H9 (cell line): ENCODE results near the gene ZBTB44. TPM values are rescaled to one million over a fixed set of nuclear protein-coding genes. Genes with fewer than 3 reads are reported as not detected.

Source experiments
- DNase-seq: peaks from one replicate; pipeline ENCODE4 v3.0.0-alpha.2; 2017
- H2AFZ ChIP-seq: one replicate; pipeline ENCODE4 v1.6.1; 2013; ENCODE audit warnings: mild to moderate bottlenecking, low read length, control low read depth, moderate library complexity
- H2AK5ac ChIP-seq: 2 replicates; pipeline ENCODE4 v1.6.1; 2013; ENCODE audit warnings: low read length, control low read depth, mixed read lengths; ENCODE audit not compliant: insufficient read length
- H2BK120ac ChIP-seq: one replicate; pipeline ENCODE4 v1.6.1; 2013; ENCODE audit warnings: low read depth, mild to moderate bottlenecking, low read length, control low read depth, inconsistent platforms; ENCODE audit not compliant: poor library complexity, severe bottlenecking
- H2BK12ac ChIP-seq: 2 replicates; pipeline ENCODE4 v1.6.1; 2013; ENCODE audit warnings: low read length, control low read depth, mixed read lengths, low read depth; ENCODE audit not compliant: insufficient read length
- H2BK15ac ChIP-seq: 2 replicates; pipeline ENCODE4 v1.6.1; 2013; ENCODE audit warnings: low read depth, low read length, control low read depth
- H2BK20ac ChIP-seq: one replicate; pipeline ENCODE4 v1.6.1; 2013; ENCODE audit warnings: low read depth, mild to moderate bottlenecking, low read length, control low read depth, inconsistent platforms; ENCODE audit not compliant: poor library complexity, severe bottlenecking
- H2BK5ac ChIP-seq: 2 replicates; pipeline ENCODE4 v1.6.1; 2013; ENCODE audit warnings: low read length, control low read depth, mixed read lengths; ENCODE audit not compliant: insufficient read length
- H3K14ac ChIP-seq: 2 replicates; pipeline ENCODE4 v1.6.1; 2013; ENCODE audit warnings: low read length, control low read depth; ENCODE audit not compliant: insufficient read depth
- H3K18ac ChIP-seq: 2 replicates; pipeline ENCODE4 v1.6.1; 2013; ENCODE audit warnings: low read depth, mild to moderate bottlenecking, mixed read lengths, low read length, control low read depth; ENCODE audit not compliant: insufficient read length
- H3K23ac ChIP-seq: 2 replicates; pipeline ENCODE4 v1.6.1; 2013; ENCODE audit warnings: low read length, control low read depth, mixed read lengths, low read depth; ENCODE audit not compliant: insufficient read length
- H3K23me2 ChIP-seq: 2 replicates; pipeline ENCODE4 v1.6.1; 2013; ENCODE audit warnings: low read depth, mild to moderate bottlenecking, mixed read lengths, low read length, control low read depth; ENCODE audit not compliant: insufficient read length, poor library complexity, severe bottlenecking
- H3K27ac ChIP-seq: 2 replicates; pipeline ENCODE4 v1.5.1; 2013; ENCODE audit warnings: low read length, control low read depth, mixed read lengths, low read depth; ENCODE audit not compliant: insufficient read length
- H3K27me3 ChIP-seq: 2 replicates; pipeline ENCODE4 v1.6.1; 2013; ENCODE audit warnings: low read length, control low read depth, inconsistent platforms; ENCODE audit not compliant: insufficient read depth
- H3K4ac ChIP-seq: 2 replicates; pipeline ENCODE4 v1.6.1; 2013; ENCODE audit warnings: low read depth, mild to moderate bottlenecking, control low read depth, inconsistent platforms, low read length, moderate library complexity
- H3K4me1 ChIP-seq: 2 replicates; pipeline ENCODE4 v1.6.1; 2013; ENCODE audit warnings: low read length, control low read depth, inconsistent platforms; ENCODE audit not compliant: insufficient read depth
- H3K4me2 ChIP-seq: 2 replicates; pipeline ENCODE4 v1.6.1; 2013; ENCODE audit warnings: low read length, control low read depth, mixed read lengths; ENCODE audit not compliant: insufficient read length, insufficient read depth
- H3K56ac ChIP-seq: 2 replicates; pipeline ENCODE4 v1.6.1; 2013; ENCODE audit warnings: low read depth, mild to moderate bottlenecking, mixed read lengths, low read length, control low read depth; ENCODE audit not compliant: insufficient read length
- H3K79me1 ChIP-seq: 2 replicates; pipeline ENCODE4 v1.6.1; 2013; ENCODE audit warnings: low read depth, mild to moderate bottlenecking, moderate library complexity, low read length, control low read depth, inconsistent platforms; ENCODE audit not compliant: insufficient read depth, poor library complexity, severe bottlenecking
- H3K79me2 ChIP-seq: 2 replicates; pipeline ENCODE4 v1.6.1; 2013; ENCODE audit warnings: low read length, control low read depth, inconsistent platforms; ENCODE audit not compliant: insufficient read depth
- H3K9ac ChIP-seq: 2 replicates; pipeline ENCODE4 v1.6.1; 2013; ENCODE audit warnings: low read length, control low read depth, mixed read lengths; ENCODE audit not compliant: insufficient read length; ENCODE audit errors: extremely low read depth
- H3K9me3 ChIP-seq: one replicate; pipeline ENCODE4 v1.6.1; 2013; ENCODE audit warnings: low read depth, low read length, inconsistent platforms; ENCODE audit not compliant: control insufficient read depth
- H3T11ph ChIP-seq: one replicate; pipeline ENCODE4 v1.6.1; 2013; ENCODE audit warnings: mild to moderate bottlenecking, low read length, control low read depth, inconsistent platforms
- H4K20me1 ChIP-seq: one replicate; pipeline ENCODE4 v1.6.1; 2013; ENCODE audit not compliant: control insufficient read depth, insufficient read length, insufficient read depth
- H4K5ac ChIP-seq: 2 replicates; pipeline ENCODE4 v1.6.1; 2013; ENCODE audit warnings: low read depth, mild to moderate bottlenecking, mixed read lengths, low read length, control low read depth; ENCODE audit not compliant: insufficient read length
- H4K8ac ChIP-seq: replicated peaks from 2 replicates; pipeline ENCODE4 v1.6.1; 2013; ENCODE audit warnings: low read length, control low read depth, mixed read lengths, low read depth; ENCODE audit not compliant: insufficient read length
- H4K91ac ChIP-seq: 2 replicates; pipeline ENCODE4 v1.6.1; 2013; ENCODE audit warnings: low read depth, mild to moderate bottlenecking, moderate library complexity, mixed read lengths, low read length, control low read depth; ENCODE audit not compliant: insufficient read length
- H3K27ac Mint-ChIP-seq, 3 experiments: 2 replicates in 2 of 3; 3 replicates in 1 of 3; pipeline ENCODE4 v1.8.0; 2020 to 2021; ENCODE audit warnings: mixed read lengths in 3 of 3, mild to moderate bottlenecking in 1 of 3, moderate library complexity in 1 of 3
- H3K27me3 Mint-ChIP-seq: 2 replicates; pipeline ENCODE4 v1.8.0; 2021; ENCODE audit warnings: low read depth, mild to moderate bottlenecking, moderate library complexity, mixed read lengths
- H3K36me3 Mint-ChIP-seq, 3 experiments: 2 replicates in 2 of 3; 3 replicates in 1 of 3; pipeline ENCODE4 v1.8.0; 2020 to 2021; ENCODE audit warnings: low read depth in 3 of 3, mixed read lengths in 3 of 3; ENCODE audit not compliant: insufficient read depth in 1 of 3
- H3K4me1 Mint-ChIP-seq, 2 experiments: 2 replicates each; pipeline ENCODE4 v1.8.0; 2020; ENCODE audit warnings: mixed read lengths in 2 of 2
- H3K4me3 Mint-ChIP-seq, 2 experiments: 2 replicates in 1 of 2; 3 replicates in 1 of 2; pipeline ENCODE4 v1.8.0; 2020 to 2021; ENCODE audit warnings: mild to moderate bottlenecking in 2 of 2, mixed read lengths in 2 of 2, moderate library complexity in 1 of 2
- H3K9me3 Mint-ChIP-seq, 2 experiments: 2 replicates in 1 of 2; 3 replicates in 1 of 2; pipeline ENCODE4 v1.8.0; 2020; ENCODE audit warnings: mild to moderate bottlenecking in 2 of 2, mixed read lengths in 2 of 2, moderate library complexity in 1 of 2
- CTCF ChIP-seq: fragments of 200-600 bp; sonication (generic); conservative IDR thresholded peaks from 3 replicates; pipeline ENCODE4 v1.8.0; 2021; ENCODE audit warnings: antibody characterized with exemption, mild to moderate bottlenecking
- WGBS: extraction: QIAGEN DNeasy Blood & Tissue Kit; methylation state at CpG from one replicate; pipeline ENCODE4 v1.1.7; 2013; ENCODE audit warnings: missing lambda C conversion rate, low lambda C conversion rate, mixed read lengths; ENCODE audit not compliant: insufficient read length; ENCODE audit errors: extremely low coverage; 5-methylcytosine and 5-hydroxymethylcytosine counted together
- total RNA-seq: library from RNA; stranded (reverse); gene quantifications from 2 replicates; pipeline ENCODE4 v1.2.1, GENCODE V29; 2021

The ZBTB44 gene
- total RNA-seq, 1 experiment from 2014 or later, result 67.7 TPM

DNA sequence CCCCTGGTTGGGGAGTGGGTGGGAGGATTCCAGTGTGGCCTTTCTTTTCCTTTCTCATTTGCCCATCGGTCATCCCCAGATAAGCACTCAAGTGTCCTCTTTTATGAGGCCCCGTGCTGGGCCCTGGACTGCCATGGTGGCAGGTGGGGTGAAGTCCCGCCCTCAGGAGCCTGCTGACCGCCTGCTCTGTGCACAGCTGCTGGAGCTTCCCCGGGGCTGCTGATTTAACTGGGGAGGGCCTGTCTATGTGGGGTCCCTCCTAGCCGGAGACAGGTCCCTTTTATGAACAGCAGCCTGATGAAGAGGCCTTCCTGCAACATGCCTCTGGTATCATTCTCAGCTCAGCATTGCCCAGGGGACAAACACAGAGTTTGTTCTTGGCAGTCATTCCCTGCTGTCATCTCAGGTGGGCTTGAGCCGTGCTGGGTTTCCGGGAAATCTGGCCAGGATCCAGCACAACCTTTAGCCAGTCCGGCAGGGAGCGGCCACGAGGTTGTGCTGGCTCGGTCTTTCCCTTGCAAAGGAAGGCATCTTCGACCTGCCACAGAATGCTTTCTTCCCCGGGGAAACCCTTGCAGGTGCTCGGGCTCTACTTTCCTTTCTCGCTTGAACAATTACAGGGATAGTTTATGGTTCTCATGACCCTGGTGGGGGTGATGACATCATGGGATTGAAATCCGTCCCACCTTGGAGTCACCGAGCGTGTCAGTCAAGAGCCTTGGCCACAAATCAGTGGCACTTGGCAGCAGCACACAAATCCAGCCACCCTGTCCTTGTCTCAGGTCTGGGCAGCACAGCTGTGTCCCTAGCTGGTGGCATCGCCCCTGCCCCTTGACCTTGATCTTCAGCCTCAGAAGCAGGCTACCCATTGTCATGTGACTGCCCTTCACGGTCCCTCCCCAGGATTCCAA, 135.1 kb downstream of the ZBTB44 start:
- no CpG with 5 or more reads among the region's 21 CpGs for WGBS

More for the DNA sequence above, 135.1 kb downstream of the ZBTB44 start:
- H3T11ph ChIP-seq, result no peak overlapping the region
- no peak overlapping the region for H3K18ac ChIP-seq
- Mint-ChIP-seq H3K36me3 (peaks cover under 1 to 6% (median 2%) of the 10 kb centered on the region in 3 experiments; a peak in 3 of 7 replicates), H3K27me3 (peaks cover 4% of the 10 kb centered on the region), H3K9me3 (peaks cover 4 to 6% of the 10 kb centered on the region in 2 experiments; a peak in 4 of 5 replicates), H3K4me1 (peaks cover 13 to 16% of the 10 kb centered on the region in 2 experiments), H3K27ac (no peak overlapping the region; a peak in 1 of 7 replicates), H3K4me3 (no peak overlapping the region)
- H4K5ac ChIP-seq, result no peak overlapping the region
- no peaks in the 10 kb centered on the region for H3K9me3 ChIP-seq
- no peak overlapping the region for H3K14ac ChIP-seq
- H3K4me1 ChIP-seq, result peaks cover 4% of the 10 kb centered on the region; the same call in 1 of the 2 replicates
- H3K56ac ChIP-seq, result no peak overlapping the region
- H4K8ac ChIP-seq, result no peak overlapping the region
- no peak overlapping the region for H3K4me2 ChIP-seq
- no peak overlapping the region for H2BK12ac ChIP-seq
- H4K91ac ChIP-seq, result no peak overlapping the region
- peaks cover 3% of the 10 kb centered on the region for H4K20me1 ChIP-seq
- no peak overlapping the region for H2BK5ac ChIP-seq
- DNase-seq, result no peak
- no peak overlapping the region for H3K23ac ChIP-seq
- H3K9ac ChIP-seq, result no peak overlapping the region
- no peaks in the 10 kb centered on the region for H3K27me3 ChIP-seq
- no peak overlapping the region for H3K4ac ChIP-seq
- H2BK20ac ChIP-seq, result no peak overlapping the region
- no peak overlapping the region for H2AK5ac ChIP-seq
- H3K23me2 ChIP-seq, result no peaks in the 10 kb centered on the region
- H2AFZ ChIP-seq, result no peak overlapping the region
- H2BK15ac ChIP-seq, result no peak overlapping the region
- H3K79me2 ChIP-seq, result no peaks in the 10 kb centered on the region
- H2BK120ac ChIP-seq, result no peak overlapping the region
- H3K27ac ChIP-seq, result no peak overlapping the region
- no peaks in the 10 kb centered on the region for H3K79me1 ChIP-seq
- no peak for TF ChIP-seq CTCF
